ENCODE measurements around the gene TIMM50. TPM values are rescaled to one million over a fixed set of nuclear protein-coding genes. Genes with fewer than 3 reads are reported as not detected.

The TIMM50 gene
- total RNA-seq, 4 donors from 2014 or later, result 38.4 to 65.5 (median 55.4) TPM

DNA sequence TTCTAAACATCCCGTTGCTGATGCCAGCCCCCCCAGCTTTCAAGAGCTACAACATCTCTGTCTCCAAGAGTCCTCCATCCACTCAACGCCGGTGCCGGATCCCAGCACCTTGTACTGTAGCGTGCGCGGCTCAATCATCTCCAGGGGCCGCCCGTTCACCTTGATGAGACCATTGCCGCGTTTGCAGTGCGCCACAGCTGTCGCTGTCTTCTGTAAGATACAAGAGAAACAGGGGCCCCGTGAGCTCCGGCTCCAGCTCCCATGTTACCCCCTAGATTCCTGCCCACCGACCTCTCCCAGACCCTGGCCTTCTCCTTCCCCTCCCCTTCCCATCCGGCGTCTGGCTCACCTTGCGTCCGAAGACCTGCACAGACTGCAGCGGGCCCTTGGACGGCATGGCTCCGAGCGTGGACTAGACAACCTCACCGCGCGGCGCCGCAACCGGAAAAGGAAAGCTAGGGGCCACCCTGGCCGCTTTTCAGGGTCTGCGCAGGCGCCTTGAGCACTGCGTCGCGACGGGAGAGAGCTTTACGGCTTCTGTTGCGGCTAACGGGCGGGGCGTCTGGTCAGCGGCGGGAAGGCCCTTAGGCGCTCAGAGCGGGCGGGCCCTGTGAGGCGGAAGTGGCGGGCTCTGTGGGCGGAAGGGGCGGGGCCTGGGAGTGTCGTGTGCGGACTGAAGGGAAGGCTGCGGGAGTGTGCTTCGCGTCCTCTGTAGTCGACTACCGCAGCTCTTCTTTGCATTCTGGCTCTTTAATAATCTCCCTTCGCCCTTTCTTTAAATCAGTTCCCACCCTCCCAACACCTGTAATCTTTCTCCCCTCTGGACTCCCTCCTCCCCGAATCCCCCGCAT, 44.9 kb upstream of the TIMM50 start, which contains the start of gene RPS16:
TSS of gene RPS16 (minus strand) at position 451 of the 851 bp plus-strand sequence. CDS start at position 397, 54 bp downstream.
- Histone ChIP-seq H3K27me3 (no peaks in the 10 kb centered on the region), H3K9me3 (no peaks in the 10 kb centered on the region), H3K36me3 (peaks cover 0 to 39% (median 11%) of the 10 kb centered on the region in 3 donors), H3K4me1 (peaks cover 0 to 50% (median 33%) of the 10 kb centered on the region in 4 donors), H3K4me3 (peak within 1 kb of the TSS; percentile 71 to 97 (median 82)), H3K27ac (peak within 1 kb of the TSS; percentile 40 to 97 (median 88))
- 0% methylated on average over 57 to 59 of the region's 61 CpGs for whole genome bisulfite sequencing, 2 donors
- DNase-seq (ENCODE audit: low spot score in 2 of 2), result peak; percentile 95 to 96
- peak; percentile 88 to 99 for TF ChIP-seq EP300 (IDR thresholded peaks at IDR 0.05)
- TF ChIP-seq, protein P1, sequence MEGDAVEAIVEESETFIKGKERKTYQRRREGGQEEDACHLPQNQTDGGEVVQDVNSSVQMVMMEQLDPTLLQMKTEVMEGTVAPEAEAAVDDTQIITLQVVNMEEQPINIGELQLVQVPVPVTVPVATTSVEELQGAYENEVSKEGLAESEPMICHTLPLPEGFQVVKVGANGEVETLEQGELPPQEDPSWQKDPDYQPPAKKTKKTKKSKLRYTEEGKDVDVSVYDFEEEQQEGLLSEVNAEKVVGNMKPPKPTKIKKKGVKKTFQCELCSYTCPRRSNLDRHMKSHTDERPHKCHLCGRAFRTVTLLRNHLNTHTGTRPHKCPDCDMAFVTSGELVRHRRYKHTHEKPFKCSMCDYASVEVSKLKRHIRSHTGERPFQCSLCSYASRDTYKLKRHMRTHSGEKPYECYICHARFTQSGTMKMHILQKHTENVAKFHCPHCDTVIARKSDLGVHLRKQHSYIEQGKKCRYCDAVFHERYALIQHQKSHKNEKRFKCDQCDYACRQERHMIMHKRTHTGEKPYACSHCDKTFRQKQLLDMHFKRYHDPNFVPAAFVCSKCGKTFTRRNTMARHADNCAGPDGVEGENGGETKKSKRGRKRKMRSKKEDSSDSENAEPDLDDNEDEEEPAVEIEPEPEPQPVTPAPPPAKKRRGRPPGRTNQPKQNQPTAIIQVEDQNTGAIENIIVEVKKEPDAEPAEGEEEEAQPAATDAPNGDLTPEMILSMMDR (IDR thresholded peaks at IDR 0.05), result peak in 2 of 5 experiments; percentile 53 to 58
- TF ChIP-seq POLR2A (IDR thresholded peaks at IDR 0.05), result peak; percentile 77 to 95

DNA sequence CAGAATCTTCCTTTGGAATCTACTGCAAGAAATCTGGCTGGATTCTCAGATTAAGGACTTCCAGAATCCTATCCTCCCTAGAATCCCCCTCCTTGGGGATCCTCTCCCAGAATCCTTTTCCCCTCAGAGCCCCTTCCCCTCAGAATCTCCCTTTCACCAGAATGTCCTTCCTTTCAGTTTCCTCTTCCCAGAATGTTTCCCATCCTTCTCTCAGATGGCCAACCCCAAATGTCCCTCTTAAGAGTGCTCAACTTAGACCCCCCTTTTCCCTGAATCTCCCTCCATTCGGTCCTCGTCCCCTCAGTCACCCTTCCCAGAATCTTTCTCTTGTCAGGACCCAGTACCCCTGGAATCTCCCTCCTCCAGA, 44.3 kb upstream of the TIMM50 start:
- H3K27ac ChIP-seq, result peak overlapping the region; percentile 40 to 97 (median 88)

DNA sequence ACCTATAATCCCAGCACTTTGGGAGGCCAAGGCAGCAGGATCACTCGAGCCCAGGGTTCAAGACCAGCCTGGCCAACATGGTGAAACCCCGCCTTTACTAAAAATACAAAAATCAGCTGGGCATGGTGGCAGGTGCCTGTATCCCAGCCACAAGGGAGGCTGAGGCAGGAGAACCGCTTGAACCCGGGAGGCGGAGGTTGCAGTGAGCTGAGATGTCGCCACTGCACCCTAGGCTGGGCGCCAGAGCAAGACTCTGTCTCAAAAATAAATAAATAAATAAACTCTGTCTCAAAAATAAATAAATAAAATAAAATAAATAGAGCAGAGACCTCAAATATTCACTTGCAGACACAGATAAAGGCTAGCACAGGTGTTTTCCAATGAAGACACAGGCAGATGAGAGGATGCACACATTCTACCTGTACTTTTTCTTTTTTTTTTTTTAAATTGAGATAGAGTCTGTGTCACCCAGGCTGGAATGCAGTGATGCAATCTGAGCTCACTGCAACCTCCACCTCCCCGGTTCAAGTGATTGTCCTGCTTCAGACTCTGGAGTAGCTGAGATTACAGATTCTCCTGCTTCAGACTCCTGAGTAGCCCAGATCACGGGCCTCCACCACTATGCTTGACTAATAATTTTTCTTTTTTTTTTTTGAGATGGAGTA, 42.2 kb upstream of the TIMM50 start:
- WGBS, 2 donors, result 80 to 89% methylated on average over 9 of the region's 9 CpGs
- no peak for DNase-seq (ENCODE audit: low spot score in 2 of 2)
- Histone ChIP-seq H3K4me1 (peaks cover 0 to 38% (median 27%) of the 10 kb centered on the region in 4 donors), H3K27ac (no peak overlapping the region), H3K36me3 (peaks cover 0 to 12% (median 9%) of the 10 kb centered on the region in 3 donors), H3K9me3 (no peaks in the 10 kb centered on the region), H3K27me3 (no peaks in the 10 kb centered on the region), H3K4me3 (no peak overlapping the region)
- TF ChIP-seq POLR2A (IDR thresholded peaks at IDR 0.05) (no peak), EP300 (IDR thresholded peaks at IDR 0.05) (no peak)
- TF ChIP-seq, protein P1 (IDR thresholded peaks at IDR 0.05), result no peak

More for the DNA sequence above, 44.3 kb upstream of the TIMM50 start:
- 0% methylated on average over 2 of the region's 2 CpGs for WGBS, 2 donors
- Histone ChIP-seq H3K4me1 (peaks cover 0 to 44% (median 28%) of the 10 kb centered on the region in 4 donors), H3K9me3 (no peaks in the 10 kb centered on the region), H3K27me3 (no peaks in the 10 kb centered on the region), H3K36me3 (peaks cover 0 to 33% (median 11%) of the 10 kb centered on the region in 3 donors), H3K4me3 (peak overlapping the region; percentile 71 to 97 (median 82))
- TF ChIP-seq EP300 (IDR thresholded peaks at IDR 0.05) (no peak), POLR2A (IDR thresholded peaks at IDR 0.05) (no peak)
- TF ChIP-seq, protein P1 (IDR thresholded peaks at IDR 0.05), result no peak
- no peak for DNase-seq (ENCODE audit: low spot score in 2 of 2)

DNA sequence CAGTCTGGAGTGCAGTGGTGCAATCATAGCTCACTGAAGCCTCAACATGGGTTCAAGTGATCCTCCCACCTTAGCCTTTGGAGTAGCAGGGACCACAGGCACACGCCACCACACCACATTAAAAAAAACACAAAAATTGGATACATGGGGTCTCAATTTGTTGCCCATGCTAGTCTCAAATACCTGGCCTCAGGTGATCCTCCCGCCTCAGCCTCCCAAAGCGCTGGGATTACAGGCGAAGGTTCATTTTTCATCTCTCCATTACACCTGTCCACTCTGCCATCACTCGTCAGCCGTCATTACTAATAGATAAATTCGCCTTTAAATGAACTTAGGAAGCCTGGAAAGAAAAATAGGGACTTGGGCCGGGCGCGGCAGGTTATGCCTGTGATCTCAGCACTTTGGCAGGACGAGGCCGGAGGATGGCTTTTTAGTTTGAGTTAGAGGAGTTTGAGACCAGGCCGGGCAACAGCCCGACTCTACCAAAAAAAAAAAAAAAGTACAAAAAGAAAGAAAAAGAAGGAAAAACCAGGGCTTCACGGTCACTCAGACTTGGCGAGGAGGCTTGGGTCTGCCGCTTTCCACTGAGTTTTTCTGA, 35.9 kb upstream of the TIMM50 start:
- Histone ChIP-seq H3K4me1 (peaks cover 7 to 48% (median 30%) of the 10 kb centered on the region in 4 donors), H3K4me3 (peak overlapping the region; percentile 74 to 91 (median 78)), H3K27ac (peak overlapping the region; percentile 89 to 98 (median 96)), H3K9me3 (no peaks in the 10 kb centered on the region), H3K27me3 (no peaks in the 10 kb centered on the region), H3K36me3 (peaks cover 0 to 16% (median 2%) of the 10 kb centered on the region in 3 donors)
- no peak for DNase-seq (ENCODE audit: low spot score in 2 of 2)
- 6 to 8% methylated on average over 17 of the region's 17 CpGs for WGBS, 2 donors
- no peak for TF ChIP-seq POLR2A (IDR thresholded peaks at IDR 0.05)
- TF ChIP-seq EP300 (IDR thresholded peaks at IDR 0.05), result no peak
- TF ChIP-seq, protein P1 (IDR thresholded peaks at IDR 0.05), result no peak

Measured in tibial nerve (tissue), 4 donors.